KOPT-K1 (cell line): ENCODE data around the gene EEF1A1.
"Not testable (repeated sequence)": the region's sequence is repeated elsewhere in the genome, so short reads cannot be mapped to it uniquely, and the experiment has no call there.

ENCODE experiments used
- H3K27ac ChIP-seq: fragments of 200-600 bp; sonication (generic); 2 replicates; pipeline ENCODE4 v1.5.1; 2016; ENCODE audit warnings: antibody characterized with exemption, mild to moderate bottlenecking, low read depth, low read length; ENCODE audit not compliant: poor library complexity, severe bottlenecking
- H3K36me3 ChIP-seq: fragments of 200-600 bp; sonication (generic); 2 replicates; pipeline ENCODE4 v1.5.1; 2017; ENCODE audit warnings: antibody characterized with exemption, mild to moderate bottlenecking, low read length, moderate library complexity; ENCODE audit not compliant: insufficient read depth
- H3K9me3 ChIP-seq: fragments of 200-600 bp; sonication (generic); 2 replicates; pipeline ENCODE4 v1.5.1; 2017; ENCODE audit warnings: antibody characterized with exemption, low read length, mild to moderate bottlenecking; ENCODE audit not compliant: insufficient read depth, poor library complexity, severe bottlenecking

EEF1A1 gene

GRCh38 chr6:73518982-73519881 lies 1.6 kb downstream of the EEF1A1 start:
- H3K9me3 ChIP-seq, result not testable (repeated sequence)
- peaks cover 66% of the 10 kb centered on the region for H3K36me3 ChIP-seq
- peak overlapping the region; percentile 99 for H3K27ac ChIP-seq

- H3K27ac ChIP-seq, result peak overlapping the region; percentile 99
- H3K9me3 ChIP-seq, result not testable (repeated sequence)
- H3K36me3 ChIP-seq, result peaks cover 66% of the 10 kb centered on the region
These were observed 2.5 kb downstream of the EEF1A1 start for GRCh38 chr6:73518100-73518981.

GRCh38 chr6:73516514-73517489 lies 4.0 kb downstream of the EEF1A1 start:
- Histone ChIP-seq H3K36me3 (peaks cover 66% of the 10 kb centered on the region), H3K27ac (no peak overlapping the region), H3K9me3 (no peaks in the 10 kb centered on the region)

- Histone ChIP-seq H3K36me3 (peaks cover 61% of the 10 kb centered on the region), H3K27ac (no peak overlapping the region), H3K9me3 (no peaks in the 10 kb centered on the region)
These were observed 5.6 kb downstream of the EEF1A1 start for GRCh38 chr6:73515204-73515655.

- Histone ChIP-seq H3K27ac (no peak overlapping the region), H3K9me3 (no peaks in the 10 kb centered on the region), H3K36me3 (peaks cover 56% of the 10 kb centered on the region)
These were observed 6.1 kb downstream of the EEF1A1 start for GRCh38 chr6:73514746-73515110.

- Histone ChIP-seq H3K36me3 (peaks cover 43% of the 10 kb centered on the region), H3K9me3 (no peaks in the 10 kb centered on the region), H3K27ac (no peak overlapping the region)
These were observed 7.4 kb downstream of the EEF1A1 start for GRCh38 chr6:73513496-73513854.

GRCh38 chr6:73511796-73512195 lies 9.0 kb downstream of the EEF1A1 start:
- Histone ChIP-seq H3K36me3 (peaks cover 26% of the 10 kb centered on the region), H3K27ac (no peak overlapping the region), H3K9me3 (no peaks in the 10 kb centered on the region)

- H3K36me3 ChIP-seq, result peaks cover 7% of the 10 kb centered on the region
- no peaks in the 10 kb centered on the region for H3K9me3 ChIP-seq
- H3K27ac ChIP-seq, result no peak overlapping the region
These were observed 11.0 kb downstream of the EEF1A1 start for GRCh38 chr6:73509851-73510250.

- no peak overlapping the region for H3K27ac ChIP-seq
- no peaks in the 10 kb centered on the region for H3K9me3 ChIP-seq
- peaks cover 11% of the 10 kb centered on the region for H3K36me3 ChIP-seq
These were observed 12.1 kb downstream of the EEF1A1 start for GRCh38 chr6:73508776-73509175.

GRCh38 chr6:73506246-73506645 lies 14.6 kb downstream of the EEF1A1 start:
- no peak overlapping the region for H3K27ac ChIP-seq
- H3K36me3 ChIP-seq, result peaks cover 36% of the 10 kb centered on the region
- H3K9me3 ChIP-seq, result no peaks in the 10 kb centered on the region

GRCh38 chr6:73505705-73506104 lies 15.1 kb downstream of the EEF1A1 start:
- peaks cover 41% of the 10 kb centered on the region for H3K36me3 ChIP-seq
- H3K27ac ChIP-seq, H3K9me3 ChIP-seq: not testable (repeated sequence)

- Histone ChIP-seq H3K9me3 (no peaks in the 10 kb centered on the region), H3K36me3 (peaks cover 47% of the 10 kb centered on the region), H3K27ac (no peak overlapping the region)
These were observed 15.7 kb downstream of the EEF1A1 start for GRCh38 chr6:73505142-73505541.

GRCh38 chr6:73504160-73504559 lies 16.7 kb downstream of the EEF1A1 start:
- H3K27ac ChIP-seq, result no peak overlapping the region
- H3K36me3 ChIP-seq, result peaks cover 57% of the 10 kb centered on the region

GRCh38 chr6:73503027-73503772 lies 17.6 kb downstream of the EEF1A1 start:
- no peak overlapping the region for H3K27ac ChIP-seq
- no peaks in the 10 kb centered on the region for H3K9me3 ChIP-seq
- H3K36me3 ChIP-seq, result peaks cover 66% of the 10 kb centered on the region

More at GRCh38 chr6:73504160-73504559, 16.7 kb downstream of the EEF1A1 start:
- H3K9me3 ChIP-seq, result no peaks in the 10 kb centered on the region
